HG03025 (cell line): Measurements from ENCODE around the gene GJA5.
"Not testable (repeated sequence)": the region's sequence is repeated elsewhere in the genome, so short reads cannot be mapped to it uniquely, and the experiment has no call there.

Experiments used
- ATAC-seq: cut with Tn5 transposase; IDR thresholded peaks from one replicate; pipeline ENCODE4 v1.9.1; 2021; ENCODE audit warnings: mild to moderate bottlenecking, moderate library complexity; ENCODE audit not compliant: unreplicated experiment, low FRiP score

Gene GJA5

DNA sequence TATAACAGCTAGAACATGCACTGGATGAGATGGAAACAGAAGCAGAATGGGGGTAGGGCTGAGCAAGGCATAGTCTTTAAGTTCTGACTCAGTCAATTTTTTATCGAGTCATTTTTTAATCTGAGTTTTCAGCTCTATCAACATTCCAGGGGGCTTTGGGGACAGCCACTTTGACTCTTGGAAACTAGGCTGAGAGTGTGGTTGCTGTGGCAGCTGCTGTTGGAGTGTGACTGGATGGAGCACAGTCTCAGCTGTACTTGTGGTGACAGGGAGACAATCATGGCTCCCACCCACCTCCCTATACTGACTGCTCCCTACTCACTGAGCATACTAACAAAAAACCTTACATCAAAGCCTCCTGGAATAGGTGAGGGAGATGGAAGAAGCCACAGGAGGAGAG lies 25.0 kb downstream of the GJA5 start:
- ATAC-seq, result no peak

GRCh38 chr1:147734291-147734841 lies 26.0 kb downstream of the GJA5 start:
- not testable (repeated sequence) for ATAC-seq

- ATAC-seq, result no peak
Observed at GRCh38 chr1:147729315-147729714, 31.1 kb downstream of the GJA5 start.

GRCh38 chr1:147726168-147726567 lies 34.2 kb downstream of the GJA5 start:
- ATAC-seq, result no peak

DNA sequence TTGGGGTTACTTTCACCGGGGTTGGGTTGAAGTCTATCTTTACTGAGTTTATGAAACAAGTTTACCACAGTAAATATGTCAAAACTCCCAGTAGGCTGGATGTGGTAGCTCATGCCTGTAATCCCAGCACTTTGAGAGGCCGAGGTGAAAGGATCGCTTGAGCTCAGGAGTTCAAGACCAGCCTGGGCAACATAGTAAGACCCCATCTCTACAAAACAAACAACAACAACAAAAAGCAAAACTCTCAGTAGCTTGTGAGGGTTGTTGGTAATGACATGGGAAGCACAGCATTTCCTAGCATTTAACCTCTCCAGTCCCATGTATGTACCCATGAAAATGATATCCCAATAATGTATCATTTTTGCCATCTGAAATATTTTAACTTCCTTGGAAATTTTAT lies 34.7 kb downstream of the GJA5 start:
- ATAC-seq, result no peak

GRCh38 chr1:147723691-147724323 lies 36.6 kb downstream of the GJA5 start:
- no peak for ATAC-seq

GRCh38 chr1:147722124-147722523 lies 38.3 kb downstream of the GJA5 start:
- no peak for ATAC-seq

DNA sequence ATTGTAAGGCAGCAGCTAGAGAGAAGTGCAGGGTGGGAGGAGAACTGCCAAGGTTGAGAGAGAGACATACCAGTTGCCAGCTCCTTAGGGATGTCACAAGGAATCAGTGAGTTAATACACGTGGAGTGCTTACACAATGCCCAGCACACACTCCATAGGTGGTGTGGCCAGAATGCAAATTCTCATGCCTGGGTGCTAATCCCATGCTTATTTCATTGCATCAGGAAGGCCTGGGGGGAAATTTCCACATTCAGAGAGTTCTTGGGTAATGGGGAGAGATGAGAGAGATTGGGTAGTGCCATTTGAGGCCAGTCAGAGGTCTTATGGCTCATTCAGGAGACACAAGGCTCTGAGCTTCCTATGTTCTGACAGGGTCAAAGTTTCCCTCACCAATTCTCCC lies 38.7 kb downstream of the GJA5 start:
- ATAC-seq, result no peak

DNA sequence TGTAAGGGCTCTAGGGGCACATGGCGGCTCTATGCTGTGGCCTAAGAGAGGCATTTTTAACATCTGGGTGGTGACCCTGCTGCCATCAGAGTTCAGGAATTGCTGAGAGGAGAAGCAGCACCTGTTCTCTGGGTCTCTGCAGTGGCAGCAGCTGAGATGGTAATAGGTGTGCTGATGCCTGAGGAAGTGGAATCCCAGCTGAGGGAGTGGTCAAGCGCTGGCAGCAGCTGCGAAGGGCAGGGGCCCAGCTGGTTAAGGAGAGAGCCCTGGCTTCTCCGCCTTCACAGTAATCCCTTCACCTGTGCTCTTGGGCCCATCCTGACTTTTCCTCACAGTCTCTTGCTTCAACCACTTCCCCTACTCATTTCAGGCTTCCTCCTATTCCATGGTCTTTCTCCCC lies 39.8 kb downstream of the GJA5 start:
- ATAC-seq, result no peak

- no peak for ATAC-seq
Observed at GRCh38 chr1:147719711-147720225, 40.6 kb downstream of the GJA5 start.

DNA sequence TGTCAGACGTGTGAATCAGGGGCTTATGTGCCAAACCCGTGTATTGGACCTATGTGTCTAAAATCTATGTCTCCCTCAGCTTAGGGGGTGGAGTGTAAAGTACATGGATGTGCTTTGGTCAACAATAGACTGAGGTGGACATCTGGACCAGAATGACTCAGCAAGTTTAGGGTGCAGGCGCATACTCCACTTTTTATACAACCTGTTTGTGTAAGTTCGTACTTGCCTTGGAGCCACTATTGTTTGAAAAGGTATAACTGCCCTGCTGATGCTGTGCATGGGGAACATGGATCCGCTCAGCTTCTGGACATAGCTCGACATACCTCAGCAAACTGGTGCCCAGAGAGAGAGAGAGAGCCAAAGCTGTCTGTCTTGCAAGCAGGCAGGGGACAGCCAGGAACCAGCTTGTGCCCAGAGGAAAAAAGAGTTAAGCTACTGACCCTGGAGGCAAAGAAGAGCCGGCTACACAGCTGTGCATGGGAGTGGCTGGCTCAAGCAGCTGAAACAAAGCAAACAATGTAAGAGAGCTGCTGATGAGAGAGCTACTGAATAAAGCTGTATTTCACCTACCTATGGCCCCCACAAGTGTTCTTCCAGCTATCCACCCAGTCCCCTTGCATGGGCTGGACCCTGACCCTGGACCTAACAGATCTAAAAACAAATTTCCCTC lies 41.2 kb downstream of the GJA5 start:
- ATAC-seq, result no peak

DNA sequence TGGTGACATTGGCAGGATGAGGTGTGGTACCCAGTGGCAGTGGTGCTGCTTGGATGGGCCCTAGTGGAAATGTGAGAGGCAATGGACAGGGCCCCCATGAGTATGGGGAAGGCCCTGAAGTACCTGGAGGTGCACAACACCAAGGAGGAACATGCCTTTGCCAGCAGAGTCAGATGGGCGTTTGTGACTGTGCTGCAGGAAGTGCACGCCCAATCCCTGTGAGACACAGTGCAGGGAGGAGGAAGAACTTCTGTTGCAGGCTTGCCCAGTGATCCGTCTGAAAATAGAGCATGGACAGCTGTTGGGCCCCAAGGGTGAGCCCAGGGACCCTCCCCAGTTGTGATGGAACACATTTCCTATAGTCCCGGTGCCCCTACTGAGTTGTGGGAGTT lies 42.7 kb downstream of the GJA5 start:
- ATAC-seq, result no peak

DNA sequence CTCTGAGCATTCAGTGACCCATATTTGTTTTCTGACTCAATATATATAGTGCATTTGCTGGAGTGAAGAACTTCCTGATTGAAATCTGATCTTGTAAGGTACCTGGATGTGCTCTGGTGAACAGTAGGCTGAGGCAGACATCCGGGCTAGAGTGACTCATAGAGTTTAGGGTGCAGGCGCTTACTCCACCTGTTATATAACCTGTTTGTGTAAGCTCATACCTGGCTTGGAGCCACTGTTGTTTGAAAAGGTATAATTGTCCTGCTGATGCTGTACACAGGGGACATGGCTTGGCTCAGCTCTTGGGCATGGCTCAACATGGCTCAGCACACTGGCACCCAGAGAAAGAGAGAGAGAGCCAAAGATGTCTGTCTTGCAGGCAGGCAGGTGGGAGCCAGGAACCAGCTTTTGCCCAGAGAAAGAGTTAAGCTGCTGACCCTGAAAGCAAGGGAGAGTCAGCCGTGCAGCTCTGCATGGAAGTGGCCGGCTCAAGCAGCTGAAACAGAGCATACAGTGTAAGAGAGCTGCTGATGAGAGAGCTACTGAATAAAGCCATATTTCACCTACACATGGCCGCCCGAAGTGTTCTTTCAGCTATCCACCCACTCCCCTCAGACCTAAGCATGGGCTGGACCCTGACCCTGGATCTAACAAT lies 43.2 kb downstream of the GJA5 start:
- no peak for ATAC-seq

GRCh38 chr1:147712605-147713004 lies 47.8 kb downstream of the GJA5 start:
- no peak for ATAC-seq
